Measurements from ENCODE around the gene TMEM171. TPM values are rescaled to one million over a fixed set of nuclear protein-coding genes. Genes with fewer than 3 reads are reported as not detected.

Gene TMEM171
- total and polyA plus RNA-seq, 9 donors = 0.10 to 0.42 TPM; not detected in 7

DNA sequence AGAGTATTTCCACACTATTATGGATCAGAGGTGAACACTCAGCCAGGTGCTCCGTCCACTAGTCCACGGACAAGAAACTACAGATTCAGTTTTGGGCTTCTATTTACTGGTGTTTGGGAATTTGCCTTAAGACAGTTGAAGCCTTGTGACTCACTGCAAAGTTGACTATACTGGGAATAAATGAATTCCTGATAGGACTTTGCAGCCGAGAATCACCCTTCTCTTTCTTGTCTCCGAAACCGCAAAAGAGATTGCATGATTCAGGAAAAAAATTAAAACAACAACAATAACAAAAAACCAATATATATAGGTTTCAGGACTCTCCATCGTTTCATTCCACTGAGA, 716 bp downstream of the TMEM171 start:
- H3K4me1 ChIP-seq (ENCODE audit: insufficient read depth) = no peaks in the 10 kb centered on the region
- no peaks in the 10 kb centered on the region for H3K27me3 ChIP-seq
- H3K4me3 ChIP-seq = peak overlapping the region; percentile 30
- H3K27ac ChIP-seq = no peak overlapping the region
- intact Hi-C loops (cut with DNase I) = no loop called here
- WGBS, 3 donors = 22 to 33% (median 26%) methylated on average over 6 of the region's 6 CpGs
- no peak for TF ChIP-seq EP300 (IDR thresholded peaks at IDR 0.05)
- TF ChIP-seq POLR2A (IDR thresholded peaks at IDR 0.05) = no peak
- TF ChIP-seq, protein P1, sequence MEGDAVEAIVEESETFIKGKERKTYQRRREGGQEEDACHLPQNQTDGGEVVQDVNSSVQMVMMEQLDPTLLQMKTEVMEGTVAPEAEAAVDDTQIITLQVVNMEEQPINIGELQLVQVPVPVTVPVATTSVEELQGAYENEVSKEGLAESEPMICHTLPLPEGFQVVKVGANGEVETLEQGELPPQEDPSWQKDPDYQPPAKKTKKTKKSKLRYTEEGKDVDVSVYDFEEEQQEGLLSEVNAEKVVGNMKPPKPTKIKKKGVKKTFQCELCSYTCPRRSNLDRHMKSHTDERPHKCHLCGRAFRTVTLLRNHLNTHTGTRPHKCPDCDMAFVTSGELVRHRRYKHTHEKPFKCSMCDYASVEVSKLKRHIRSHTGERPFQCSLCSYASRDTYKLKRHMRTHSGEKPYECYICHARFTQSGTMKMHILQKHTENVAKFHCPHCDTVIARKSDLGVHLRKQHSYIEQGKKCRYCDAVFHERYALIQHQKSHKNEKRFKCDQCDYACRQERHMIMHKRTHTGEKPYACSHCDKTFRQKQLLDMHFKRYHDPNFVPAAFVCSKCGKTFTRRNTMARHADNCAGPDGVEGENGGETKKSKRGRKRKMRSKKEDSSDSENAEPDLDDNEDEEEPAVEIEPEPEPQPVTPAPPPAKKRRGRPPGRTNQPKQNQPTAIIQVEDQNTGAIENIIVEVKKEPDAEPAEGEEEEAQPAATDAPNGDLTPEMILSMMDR (IDR thresholded peaks at IDR 0.05) = no peak
- no peak for DNase-seq
- no peaks in the 10 kb centered on the region for H3K9me3 ChIP-seq
- no peaks in the 10 kb centered on the region for H3K36me3 ChIP-seq

DNA sequence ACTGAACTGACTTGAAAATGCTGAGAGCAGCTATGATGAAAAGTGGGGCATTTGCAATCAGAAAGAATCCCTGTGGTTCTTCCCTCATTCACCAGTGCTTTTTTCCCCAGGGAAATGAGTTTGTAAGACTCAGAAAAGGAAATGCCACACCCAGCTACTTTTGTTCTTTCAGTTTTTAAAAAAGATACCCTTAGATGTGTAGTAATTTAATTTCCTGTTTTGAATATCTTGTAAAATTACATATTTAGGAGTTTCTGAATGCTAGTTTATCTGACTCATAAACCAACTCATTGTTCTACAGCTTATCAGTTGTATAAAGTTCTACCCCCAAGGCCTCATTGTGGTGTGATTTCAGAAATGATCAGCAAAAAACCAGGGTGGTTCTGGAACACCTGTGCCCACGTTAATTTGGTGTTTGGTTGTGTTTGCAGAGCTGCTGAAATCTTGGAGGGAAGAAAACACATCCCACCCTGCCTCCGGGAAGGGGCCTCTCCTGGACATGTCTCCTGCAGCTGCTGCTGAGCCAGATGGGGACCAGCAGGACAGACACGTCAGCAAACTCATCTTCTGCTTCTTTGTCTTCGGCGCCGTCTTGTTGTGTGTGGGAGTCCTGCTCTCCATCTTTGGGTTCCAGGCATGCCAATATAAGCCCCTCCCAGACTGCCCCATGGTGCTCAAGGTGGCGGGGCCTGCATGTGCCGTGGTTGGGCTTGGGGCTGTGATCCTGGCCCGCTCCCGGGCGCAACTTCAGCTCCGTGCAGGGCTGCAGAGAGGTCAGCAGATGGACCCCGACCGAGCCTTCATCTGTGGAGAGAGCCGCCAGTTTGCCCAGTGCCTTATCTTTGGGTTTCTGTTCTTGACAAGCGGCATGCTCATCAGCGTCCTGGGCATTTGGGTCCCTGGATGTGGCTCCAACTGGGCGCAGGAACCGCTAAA, 2.8 kb downstream of the TMEM171 start:
- 70 to 75% (median 73%) methylated on average over 19 of the region's 19 CpGs for WGBS, 3 donors
- no peak for TF ChIP-seq POLR2A (IDR thresholded peaks at IDR 0.05)
- TF ChIP-seq EP300 (IDR thresholded peaks at IDR 0.05) = no peak
- TF ChIP-seq, protein P1 (IDR thresholded peaks at IDR 0.05) = no peak
- intact Hi-C loops (cut with DNase I) = no loop called here
- Histone ChIP-seq H3K9me3 (no peaks in the 10 kb centered on the region), H3K4me1 (ENCODE audit: insufficient read depth) (no peaks in the 10 kb centered on the region), H3K27me3 (no peaks in the 10 kb centered on the region), H3K27ac (no peak overlapping the region), H3K36me3 (no peaks in the 10 kb centered on the region), H3K4me3 (no peak overlapping the region)
- DNase-seq = no peak

DNA sequence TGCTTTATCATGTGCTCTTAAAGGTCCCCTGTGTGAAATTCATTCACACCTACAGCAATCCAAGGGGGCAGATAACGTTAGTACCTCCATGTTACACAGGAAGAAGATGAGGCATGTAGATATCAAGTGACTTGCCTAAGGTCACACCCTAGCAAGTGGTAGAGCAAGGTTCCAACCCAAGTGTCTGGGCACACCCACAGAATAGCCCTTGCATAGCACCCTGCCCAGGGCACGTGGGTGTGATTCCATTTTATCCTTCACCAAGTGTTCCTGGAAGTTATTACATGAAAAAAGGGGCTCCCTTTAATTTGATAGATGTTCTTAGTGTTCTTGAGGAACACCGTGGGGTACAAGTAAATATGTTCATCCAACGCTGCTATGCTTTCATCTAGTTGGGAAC, 4.9 kb downstream of the TMEM171 start:
- 80 to 84% (median 81%) methylated on average over 4 of the region's 4 CpGs for WGBS, 3 donors
- Histone ChIP-seq H3K36me3 (no peaks in the 10 kb centered on the region), H3K27me3 (no peaks in the 10 kb centered on the region), H3K9me3 (no peaks in the 10 kb centered on the region), H3K4me1 (ENCODE audit: insufficient read depth) (no peaks in the 10 kb centered on the region), H3K27ac (no peak overlapping the region), H3K4me3 (no peak overlapping the region)
- DNase-seq = no peak
- TF ChIP-seq, protein P1 (IDR thresholded peaks at IDR 0.05) = no peak
- no peak for TF ChIP-seq POLR2A (IDR thresholded peaks at IDR 0.05)
- TF ChIP-seq EP300 (IDR thresholded peaks at IDR 0.05) = no peak
- intact Hi-C loops (cut with DNase I) = no loop called here

DNA sequence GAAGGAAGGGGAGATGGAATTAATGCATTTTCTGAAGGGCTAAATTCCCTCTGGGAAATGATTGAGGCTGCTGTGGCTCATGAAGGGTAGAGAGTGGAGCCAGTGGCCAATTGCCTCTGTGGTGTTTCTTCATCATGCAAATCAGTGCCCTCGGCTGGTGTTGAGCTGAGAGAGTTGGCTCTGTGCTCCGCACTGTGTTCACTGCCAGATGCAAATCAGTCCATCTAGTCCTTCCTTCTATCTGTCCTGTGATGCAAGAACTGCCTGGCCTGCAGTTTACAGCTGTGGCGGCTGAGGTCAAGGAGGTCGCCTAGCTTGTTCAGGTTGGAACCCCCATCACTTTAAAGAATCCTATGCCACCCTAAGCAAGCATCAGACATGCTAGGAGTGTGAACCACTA, 6.0 kb downstream of the TMEM171 start:
- Histone ChIP-seq H3K4me3 (no peak overlapping the region), H3K9me3 (no peaks in the 10 kb centered on the region), H3K27me3 (no peaks in the 10 kb centered on the region), H3K27ac (no peak overlapping the region), H3K4me1 (ENCODE audit: insufficient read depth) (no peaks in the 10 kb centered on the region), H3K36me3 (no peaks in the 10 kb centered on the region)
- intact Hi-C loops (cut with DNase I) = no loop called here
- no peak for DNase-seq
- TF ChIP-seq EP300 (IDR thresholded peaks at IDR 0.05) = no peak
- TF ChIP-seq, protein P1 (IDR thresholded peaks at IDR 0.05) = no peak
- TF ChIP-seq POLR2A (IDR thresholded peaks at IDR 0.05) = no peak
- 80 to 89% (median 88%) methylated on average over 4 of the region's 4 CpGs for WGBS, 3 donors

Measured in ovary (tissue), 9 donors.